GM12865 (cell line): ENCODE measurements around the gene SAMD1.

Experiments
- DNase-seq: peaks from one replicate; pipeline ENCODE4 v3.0.0; 2010; ENCODE audit warnings: low read depth
- H3K4me3 ChIP-seq: 2 replicates; pipeline ENCODE4 v1.5.1; 2011; ENCODE audit warnings: mild to moderate bottlenecking, low read depth, low read length, control low read depth
- CTCF ChIP-seq: IDR thresholded peaks from 2 replicates; pipeline ENCODE4 v1.5.1; 2011; ENCODE audit warnings: low read length, control low read depth, low read depth, inconsistent platforms; ENCODE audit not compliant: insufficient read depth; ENCODE audit errors: missing control alignments

SAMD1 gene

GRCh38 chr19:14118165-14119051, 27.9 kb upstream of the SAMD1 start:
- TF ChIP-seq CTCF = no peak
- peak; percentile 32 for DNase-seq
- H3K4me3 ChIP-seq = peak overlapping the region; percentile 44

- H3K4me3 ChIP-seq = peak within 1 kb of the TSS; percentile 69
- TF ChIP-seq CTCF = no peak
- peak; percentile 99 for DNase-seq
Observed at GRCh38 chr19:14117668-14118164, 27.2 kb upstream of the SAMD1 start, which contains the start of gene PRKACA. Gene PRKACA (minus strand): TSS chr19:14117762. CDS start chr19:14117547, 215 bp downstream.

GRCh38 chr19:14116918-14117578, 26.5 kb upstream of the SAMD1 start:
- no peak for DNase-seq
- TF ChIP-seq CTCF = no peak
- H3K4me3 ChIP-seq = peak overlapping the region; percentile 69

- TF ChIP-seq CTCF = no peak
- DNase-seq = no peak
- peak overlapping the region; percentile 69 for H3K4me3 ChIP-seq
Observed at GRCh38 chr19:14116525-14116917, 26.0 kb upstream of the SAMD1 start.

- no peak for TF ChIP-seq CTCF
- no peak overlapping the region for H3K4me3 ChIP-seq
- no peak for DNase-seq
Observed at GRCh38 chr19:14115756-14116155, 25.2 kb upstream of the SAMD1 start.

- no peak overlapping the region for H3K4me3 ChIP-seq
- peak; percentile 58 for DNase-seq
- TF ChIP-seq CTCF = peak; percentile 61
Observed at GRCh38 chr19:14114854-14115253, 24.3 kb upstream of the SAMD1 start.
